Astrocyte of the spinal cord (primary cell): ENCODE measurements around the gene HLA-DPA1.
"Not testable (repeated sequence)": the region's sequence is repeated elsewhere in the genome, so short reads cannot be mapped to it uniquely, and the experiment has no call there.

Experiments
- DNase-seq: peaks from one replicate; pipeline ENCODE4 v3.0.0; 2011; ENCODE audit warnings: low read depth, low spot score
- H3K4me3 ChIP-seq: 2 replicates; pipeline ENCODE4 v1.5.1; 2011; ENCODE audit warnings: low read depth, mild to moderate bottlenecking, low read length, moderate library complexity
- CTCF ChIP-seq: IDR thresholded peaks from 2 replicates; pipeline ENCODE4 v1.5.1; 2012; ENCODE audit warnings: low read depth, mild to moderate bottlenecking, low read length, inconsistent platforms
- in situ Hi-C: cut with HindIII; loops from 2 replicates; pipeline ENCODE4 v1.10.0; 2017; ENCODE audit warnings: low sequenced_read_pairs

Gene HLA-DPA1

GRCh38 chr6:33105916-33106871 is 32.7 kb upstream of the HLA-DPA1 start:
- H3K4me3 ChIP-seq: no peak overlapping the region
- in situ Hi-C loops: no loop called here
- DNase-seq: no peak
- TF ChIP-seq CTCF: no peak

DNA sequence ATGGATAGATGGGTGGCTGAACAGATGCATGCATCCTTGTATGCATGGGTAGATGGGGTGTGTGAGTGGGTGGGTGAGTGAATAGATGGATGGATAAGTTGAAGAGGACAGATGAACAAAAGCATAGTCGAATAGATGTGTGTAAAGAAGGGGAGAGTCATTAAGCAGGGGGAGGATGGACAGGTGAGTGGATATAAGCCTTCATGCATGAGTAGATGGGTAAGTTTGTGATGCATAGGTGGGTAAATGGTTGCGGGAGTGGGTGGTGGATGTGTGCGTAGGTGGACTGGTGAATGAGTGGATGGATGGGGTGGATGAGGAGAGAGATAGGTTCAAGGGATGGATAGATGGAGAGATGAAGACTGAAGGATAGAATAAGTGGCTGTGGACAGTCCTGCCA is 31.9 kb upstream of the HLA-DPA1 start:
- H3K4me3 ChIP-seq: no peak overlapping the region
- no peak for TF ChIP-seq CTCF
- DNase-seq: no peak
- in situ Hi-C loops: no loop called here

- no peak for TF ChIP-seq CTCF
- DNase-seq: no peak
- no peak overlapping the region for H3K4me3 ChIP-seq
- in situ Hi-C loops: no loop called here
Observed at GRCh38 chr6:33104887-33105286, 31.4 kb upstream of the HLA-DPA1 start.

GRCh38 chr6:33103776-33104175 is 30.3 kb upstream of the HLA-DPA1 start:
- in situ Hi-C loops: no loop called here
- no peak for DNase-seq
- no peak overlapping the region for H3K4me3 ChIP-seq
- no peak for TF ChIP-seq CTCF

DNA sequence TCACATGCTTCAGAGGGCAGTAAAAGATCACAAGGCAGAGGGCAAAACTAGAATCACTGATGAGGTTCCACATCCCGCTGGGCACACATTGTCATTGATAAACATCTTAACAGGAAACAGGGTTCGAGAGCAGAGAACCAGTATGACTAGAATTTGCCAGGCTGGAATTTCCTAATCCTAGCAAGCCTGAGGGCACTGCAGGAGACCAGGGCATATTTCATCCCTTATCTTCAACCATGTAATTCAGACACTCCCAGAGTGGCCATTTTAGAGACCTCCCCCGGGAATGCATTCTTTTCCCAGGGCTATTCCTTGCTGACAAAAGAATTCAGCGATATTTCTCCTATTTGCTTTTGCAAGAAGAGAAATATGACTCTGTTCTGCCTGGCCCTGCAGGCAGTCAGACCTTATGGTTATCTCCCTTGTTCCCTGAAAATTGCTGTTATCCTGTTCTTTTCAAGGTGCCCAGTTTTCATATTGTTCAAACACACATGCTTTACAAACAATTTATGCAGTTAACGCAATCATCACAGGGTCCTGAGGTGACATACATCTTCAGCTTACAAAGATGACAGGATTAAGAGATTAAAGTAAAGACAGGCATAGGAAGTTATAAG is 27.8 kb upstream of the HLA-DPA1 start:
- in situ Hi-C loops, H3K4me3 ChIP-seq, DNase-seq: not testable (repeated sequence)

GRCh38 chr6:33095681-33096080 is 22.2 kb upstream of the HLA-DPA1 start:
- in situ Hi-C loops: no loop called here
- no peak overlapping the region for H3K4me3 ChIP-seq
- no peak for TF ChIP-seq CTCF
- DNase-seq: no peak

DNA sequence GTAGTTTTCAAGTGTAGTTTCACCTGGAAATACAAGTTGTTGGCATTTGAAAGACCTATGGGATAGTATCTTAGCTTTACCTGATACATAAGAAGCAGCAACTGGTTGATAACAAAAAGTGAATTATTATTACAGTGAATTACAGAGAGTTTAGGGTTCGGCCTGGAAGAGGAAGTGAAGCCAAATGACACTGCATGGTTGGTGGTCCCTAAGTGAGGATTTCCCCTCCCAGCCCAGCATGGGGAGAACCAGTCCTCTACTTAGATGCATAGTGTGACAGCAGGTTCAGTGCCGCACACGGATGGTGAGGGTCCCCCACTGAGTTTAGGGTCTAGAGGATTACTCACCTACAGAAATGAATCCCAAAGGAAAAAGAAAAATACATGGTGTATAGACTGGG is 20.4 kb upstream of the HLA-DPA1 start:
- H3K4me3 ChIP-seq: no peak overlapping the region
- in situ Hi-C loops: no loop called here
- no peak for DNase-seq
- TF ChIP-seq CTCF: no peak
